GM18526 (cell line): ENCODE data around the gene NLGN2.

Experiments used
- POLR2A ChIP-seq: IDR thresholded peaks from 3 replicates; pipeline ENCODE4 v1.6.1; 2011; ENCODE audit not compliant: insufficient read length; ENCODE audit errors: extremely low read depth

The NLGN2 gene

DNA sequence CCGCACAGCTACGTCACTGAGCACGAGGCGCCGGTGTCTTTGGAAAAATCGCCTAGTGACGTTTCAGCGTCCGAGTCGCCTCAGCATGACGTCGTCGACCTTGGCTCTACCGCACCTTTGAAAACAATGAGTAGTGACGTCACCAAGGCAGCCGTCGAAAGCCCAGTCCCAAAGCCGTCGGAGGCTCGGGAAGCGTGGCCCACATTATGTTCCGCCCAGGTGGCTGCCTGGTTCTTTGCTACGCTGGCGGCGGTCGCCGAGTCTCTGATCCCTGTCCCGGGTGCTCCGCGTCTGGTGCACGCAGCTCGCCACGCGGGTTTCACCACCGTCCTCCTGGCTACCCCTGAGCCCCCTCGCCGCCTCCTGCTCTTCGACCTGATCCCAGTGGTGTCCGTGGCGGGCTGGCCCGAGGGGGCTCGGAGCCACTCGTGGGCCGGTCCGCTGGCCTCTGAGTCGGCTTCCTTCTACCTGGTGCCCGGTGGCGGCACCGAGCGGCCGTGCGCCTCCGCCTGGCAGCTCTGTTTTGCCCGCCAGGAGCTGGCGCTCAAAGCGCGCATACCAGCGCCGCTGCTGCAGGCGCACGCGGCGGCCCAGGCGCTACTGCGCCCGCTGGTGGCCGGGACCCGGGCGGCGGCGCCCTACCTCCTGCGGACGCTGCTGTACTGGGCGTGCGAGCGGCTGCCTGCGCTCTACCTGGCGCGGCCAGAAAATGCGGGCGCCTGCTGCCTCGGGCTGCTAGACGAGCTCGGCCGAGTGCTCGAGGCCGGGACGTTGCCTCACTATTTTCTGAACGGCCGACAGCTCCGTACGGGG, 29.1 kb downstream of the NLGN2 start:
- TF ChIP-seq POLR2A = peak; percentile 20

DNA sequence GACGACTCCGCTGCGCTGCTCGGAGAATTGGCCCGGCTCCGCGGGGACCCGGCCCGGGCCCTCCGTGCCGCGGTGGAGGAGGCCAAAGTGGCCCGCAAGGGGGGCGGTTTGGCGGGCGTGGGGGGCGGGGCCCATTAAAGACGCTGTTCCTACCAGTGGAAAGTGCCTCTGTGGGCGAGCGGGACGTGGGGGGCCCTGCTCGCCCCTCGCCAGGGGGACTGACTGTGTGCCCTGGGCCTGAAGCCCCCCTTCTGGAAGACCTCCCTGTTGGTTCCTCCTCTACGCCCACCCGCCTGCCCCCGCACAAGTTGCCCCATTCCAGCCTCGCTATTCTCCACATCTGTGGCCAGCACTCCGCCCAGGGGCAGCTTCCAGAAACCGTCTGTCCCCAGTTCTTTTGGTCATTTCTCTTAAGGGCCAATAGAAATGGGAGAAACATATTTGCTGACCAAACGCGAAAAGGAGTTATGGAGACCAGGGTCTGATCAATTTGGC, 29.8 kb downstream of the NLGN2 start:
- no peak for TF ChIP-seq POLR2A

DNA sequence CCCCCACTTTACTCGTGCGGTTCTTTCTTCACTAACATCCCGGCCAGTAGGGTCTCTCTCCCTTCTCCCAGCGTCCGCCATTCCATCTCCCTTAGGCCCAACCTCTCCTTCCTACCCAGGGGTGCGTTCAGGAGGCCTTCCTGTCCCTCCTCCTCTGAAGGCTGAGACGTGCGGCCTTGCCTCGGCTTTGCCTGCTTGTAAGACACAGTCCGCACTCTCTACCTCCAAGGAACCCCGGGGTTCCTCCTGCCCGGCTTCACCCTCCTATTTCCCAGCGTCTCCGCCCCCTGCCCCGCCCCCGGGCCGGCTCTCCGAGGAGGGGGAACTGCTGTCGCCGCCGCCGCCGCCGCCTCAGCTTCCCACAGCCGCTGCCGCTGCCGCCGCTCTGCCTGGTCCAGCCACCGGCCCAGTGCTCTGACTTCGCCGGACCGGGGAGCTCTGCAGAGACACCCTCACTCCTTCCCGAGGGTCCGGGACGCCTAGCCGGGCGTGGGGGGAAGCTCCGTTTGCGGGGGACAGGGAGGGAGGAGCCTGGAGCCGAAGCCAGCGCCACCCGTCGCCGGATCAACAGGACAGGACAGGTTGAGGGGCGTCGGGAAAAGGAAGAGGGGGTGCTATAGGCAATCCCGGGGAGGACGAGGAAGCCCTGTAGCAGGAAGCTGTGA, 30.4 kb downstream of the NLGN2 start:
- no peak for TF ChIP-seq POLR2A

DNA sequence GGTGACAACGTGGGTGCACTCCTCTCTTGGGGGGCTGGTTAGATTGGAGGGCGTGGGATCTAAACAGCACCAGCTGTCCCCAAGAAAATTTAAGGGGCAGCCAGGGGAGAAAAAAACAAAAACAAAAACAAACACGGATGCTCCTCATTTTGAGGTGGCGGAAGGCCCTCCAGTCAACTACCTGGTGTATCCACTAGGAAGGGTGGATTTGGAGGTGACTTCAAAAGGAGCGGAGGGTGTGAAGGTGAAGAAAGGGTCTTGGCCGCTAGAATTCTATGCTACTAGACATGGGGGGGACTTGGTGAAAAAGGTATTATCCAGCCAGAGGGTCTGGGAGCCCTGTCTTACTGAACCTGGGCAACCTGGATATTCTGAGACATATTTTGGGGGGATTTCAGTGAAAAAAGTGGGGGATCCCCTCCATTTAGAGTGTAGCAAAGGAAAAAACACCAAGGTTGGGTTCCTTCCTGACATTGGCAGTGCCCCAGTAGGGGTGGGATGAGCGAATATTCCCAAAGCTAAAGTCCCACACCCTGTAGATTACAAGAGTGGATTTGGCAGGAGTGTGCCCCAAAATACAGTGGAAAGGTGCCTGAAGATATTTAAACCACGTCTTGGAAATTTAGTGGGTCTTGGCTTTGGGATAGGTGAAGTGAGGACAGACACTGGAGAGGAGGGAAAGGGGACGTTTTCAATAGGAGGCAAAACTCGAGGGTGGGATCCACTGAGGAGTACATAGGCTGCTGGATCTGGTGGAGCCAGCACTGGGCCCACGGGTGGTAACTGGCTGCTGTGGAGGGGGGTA, 31.2 kb downstream of the NLGN2 start:
- TF ChIP-seq POLR2A = no peak

DNA sequence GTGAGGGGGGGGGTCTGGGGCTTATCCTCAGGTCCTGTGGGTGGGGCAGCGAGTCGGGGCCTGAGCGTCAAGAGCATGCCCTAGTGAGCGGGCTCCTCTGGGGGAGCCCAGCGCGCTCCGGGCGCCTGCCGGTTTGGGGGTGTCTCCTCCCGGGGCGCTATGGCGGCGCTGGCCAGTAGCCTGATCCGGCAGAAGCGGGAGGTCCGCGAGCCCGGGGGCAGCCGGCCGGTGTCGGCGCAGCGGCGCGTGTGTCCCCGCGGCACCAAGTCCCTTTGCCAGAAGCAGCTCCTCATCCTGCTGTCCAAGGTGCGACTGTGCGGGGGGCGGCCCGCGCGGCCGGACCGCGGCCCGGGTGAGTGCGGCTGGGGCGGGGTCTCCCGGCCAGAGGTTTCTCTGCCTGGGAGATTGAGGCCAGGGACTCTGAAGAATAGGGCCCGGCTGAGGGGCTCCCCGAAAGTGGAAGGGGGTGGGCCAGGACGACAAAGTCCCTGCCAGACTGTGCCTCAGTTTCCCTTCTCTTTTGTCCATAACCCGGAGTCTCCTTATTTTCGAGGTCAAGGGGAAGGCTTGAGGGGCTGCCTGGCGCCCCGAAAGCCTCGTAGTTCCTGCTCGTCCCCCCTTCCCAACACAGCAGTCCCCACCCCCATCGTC, 31.9 kb downstream of the NLGN2 start, which contains the start of gene FGF11:
TSS of gene FGF11 (plus strand) at position 51 of the 651 bp plus-strand sequence. CDS start at position 160, 109 bp downstream.
- TF ChIP-seq POLR2A = no peak

DNA sequence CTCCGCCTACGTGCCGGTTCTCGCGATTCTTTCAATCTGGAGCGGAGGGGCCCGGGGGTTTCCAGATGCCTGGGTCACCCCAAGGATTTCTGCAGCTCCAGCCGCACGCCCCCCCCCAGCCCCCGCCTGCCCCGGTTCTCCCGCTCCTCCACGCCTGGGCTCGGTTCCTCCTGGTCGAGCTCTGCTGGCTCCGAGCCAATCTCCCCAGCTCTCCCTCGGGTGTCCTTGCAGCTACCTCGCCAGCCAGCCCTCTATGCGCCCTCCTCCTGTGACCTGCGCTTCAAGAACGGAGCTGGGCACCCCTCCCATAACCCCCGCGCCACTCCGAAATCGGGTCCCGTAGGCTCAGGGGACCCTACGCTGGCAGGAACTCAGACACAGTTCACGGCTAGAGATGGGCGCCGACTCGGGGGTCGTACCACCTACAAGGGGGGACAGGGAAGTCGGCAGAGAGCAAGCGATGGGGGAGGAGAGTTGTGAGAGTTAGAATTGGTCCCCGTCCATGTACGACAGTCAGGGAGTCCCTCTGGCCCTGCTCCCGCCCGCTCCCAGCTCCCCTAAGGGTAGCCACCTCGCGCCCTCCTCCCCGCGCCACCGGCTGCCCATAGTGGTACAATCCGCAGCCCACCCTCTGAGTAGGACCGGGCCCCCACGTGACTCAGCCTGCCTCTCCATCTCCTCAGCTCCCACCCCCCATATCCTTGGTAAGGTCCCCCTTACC, 32.6 kb downstream of the NLGN2 start:
- TF ChIP-seq POLR2A = no peak

DNA sequence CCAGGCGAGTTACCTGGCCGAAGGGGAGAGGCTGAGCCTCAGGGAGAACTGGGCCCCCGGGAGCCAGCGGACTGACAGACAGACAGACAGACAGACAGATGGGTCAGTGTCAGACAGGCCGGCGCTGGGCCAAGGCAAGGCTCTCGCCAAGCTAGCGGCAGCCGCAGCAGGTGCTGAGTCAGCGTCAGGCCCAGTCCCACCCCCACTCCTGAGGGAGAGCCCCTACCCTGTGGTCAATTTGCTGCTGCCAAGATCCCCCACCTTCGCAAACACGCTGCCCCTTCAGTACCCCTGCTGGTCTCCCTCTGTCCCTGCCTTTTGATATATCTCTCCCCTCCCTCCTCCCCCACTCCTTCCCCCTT, 33.2 kb downstream of the NLGN2 start:
- TF ChIP-seq POLR2A = no peak

DNA sequence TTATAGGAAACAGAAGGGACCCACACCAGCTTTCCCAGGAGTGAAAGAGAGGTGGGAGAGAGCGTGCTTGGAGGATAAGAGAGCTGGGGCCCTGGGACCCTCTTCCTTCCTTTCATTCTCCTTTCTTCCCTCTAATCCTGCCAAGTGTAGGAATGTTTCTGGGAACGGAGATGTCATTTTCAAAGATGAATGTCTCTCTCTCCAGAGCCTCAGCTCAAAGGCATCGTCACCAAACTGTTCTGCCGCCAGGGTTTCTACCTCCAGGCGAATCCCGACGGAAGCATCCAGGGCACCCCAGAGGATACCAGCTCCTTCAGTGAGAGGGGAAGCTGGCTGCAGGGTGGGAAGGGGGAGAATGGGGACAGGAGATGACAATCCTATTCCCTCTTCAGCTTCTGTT, 33.6 kb downstream of the NLGN2 start:
- TF ChIP-seq POLR2A = no peak

DNA sequence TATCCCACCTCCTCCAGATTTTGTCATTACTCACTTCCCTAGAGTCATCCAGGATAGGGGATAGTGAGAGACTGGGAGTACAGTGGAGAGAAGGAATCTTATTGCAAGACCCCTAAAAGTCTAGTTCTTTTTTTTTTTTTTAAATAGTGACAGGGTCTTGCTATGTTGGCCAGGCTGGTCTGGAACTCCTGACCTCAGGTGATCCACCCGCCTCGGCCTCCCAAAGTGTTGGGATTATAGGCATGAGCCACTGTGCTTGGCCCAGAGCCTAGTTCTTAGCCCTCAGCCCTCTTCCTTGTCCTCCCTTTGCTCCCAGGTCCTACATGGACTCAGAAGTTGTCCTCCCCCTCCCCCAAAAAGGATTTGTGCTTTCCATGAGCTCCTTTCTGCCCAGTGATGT, 34.5 kb downstream of the NLGN2 start:
- no peak for TF ChIP-seq POLR2A

DNA sequence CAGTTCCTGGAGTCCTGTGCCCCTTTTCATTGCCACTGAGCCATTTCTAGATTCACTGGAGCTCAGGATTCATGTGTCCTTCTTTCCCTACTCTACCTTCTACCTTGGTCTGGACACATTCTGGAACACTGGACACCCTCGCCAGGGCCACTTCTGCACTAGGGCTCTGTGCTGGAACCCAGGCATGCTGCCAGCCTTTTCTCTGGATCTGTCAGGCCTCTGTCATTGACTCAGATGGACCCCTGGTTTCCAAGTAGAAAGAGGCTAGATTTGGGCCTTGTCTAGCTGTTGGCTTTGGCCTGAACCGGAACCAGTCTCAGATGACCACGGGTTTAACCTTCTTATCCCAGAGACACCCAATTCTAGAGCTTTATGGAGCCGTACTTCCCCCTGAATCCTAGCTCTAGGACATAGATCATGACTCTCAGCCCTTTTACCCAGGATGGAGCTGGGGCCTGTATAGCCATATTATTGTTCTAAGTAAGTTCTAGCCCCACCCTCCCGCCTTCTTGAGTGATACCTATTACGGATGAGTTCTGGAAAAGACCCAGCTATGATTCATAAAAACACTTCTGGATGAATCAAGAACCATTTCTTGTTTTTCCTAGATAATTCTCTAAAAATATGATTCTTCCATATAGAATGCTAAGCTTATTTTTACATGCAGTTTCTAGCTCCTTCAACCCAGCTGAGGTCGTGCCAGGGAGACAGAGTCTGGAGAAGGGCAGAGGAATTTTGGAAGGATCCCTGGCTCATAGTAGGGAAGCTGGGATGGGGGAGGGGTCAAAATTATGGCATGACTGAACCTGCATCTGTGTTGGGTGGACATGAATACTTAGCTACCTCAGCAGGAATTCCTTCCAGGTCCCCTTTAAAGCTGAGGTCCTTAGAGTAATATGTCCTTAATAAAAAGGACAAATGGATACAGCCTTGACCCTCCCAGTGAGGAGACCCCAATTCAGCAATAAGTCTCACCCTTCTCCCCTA, 36.1 kb downstream of the NLGN2 start:
- TF ChIP-seq POLR2A = no peak

DNA sequence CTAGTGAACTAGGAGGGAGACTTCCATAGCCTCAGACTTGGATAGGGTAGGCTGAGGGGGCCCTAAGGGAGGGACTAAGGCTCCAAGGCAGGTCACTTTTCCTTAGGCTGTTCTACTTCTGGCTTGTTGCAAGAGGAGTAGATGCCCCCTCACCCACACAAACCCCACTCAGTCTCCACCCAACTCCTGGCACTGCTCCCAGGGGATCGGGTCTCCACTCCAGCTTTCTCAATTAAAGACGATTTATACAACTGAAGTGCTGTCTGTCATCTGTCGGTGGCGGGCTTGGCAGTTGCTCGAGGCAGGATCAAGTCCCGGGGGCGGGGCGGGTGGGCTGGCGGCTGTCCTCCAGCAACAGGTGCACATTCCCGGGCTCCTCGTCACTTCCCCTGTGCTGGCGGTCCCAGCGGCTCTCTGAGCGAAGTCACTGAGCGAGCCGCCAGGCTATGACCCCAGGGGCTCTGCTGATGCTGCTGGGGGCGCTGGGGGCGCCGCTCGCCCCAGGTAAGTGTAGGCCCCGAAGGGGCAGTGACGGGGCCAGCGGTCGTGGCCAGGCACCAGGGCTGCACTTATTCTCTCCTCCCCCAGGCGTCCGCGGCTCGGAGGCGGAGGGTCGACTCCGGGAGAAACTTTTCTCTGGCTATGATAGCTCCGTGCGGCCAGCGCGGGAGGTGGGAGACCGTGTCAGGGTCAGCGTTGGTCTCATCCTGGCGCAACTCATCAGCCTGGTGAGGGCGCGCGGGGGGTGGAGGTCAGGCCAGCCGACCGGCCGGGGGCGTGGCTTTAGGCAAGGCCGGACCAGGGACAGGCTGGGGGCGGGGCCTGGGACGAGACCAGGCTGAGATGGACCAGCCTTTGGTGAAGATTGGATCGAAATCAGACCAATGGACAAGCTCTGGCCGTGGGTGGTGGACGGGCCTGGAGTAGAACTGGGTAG, 37.3 kb downstream of the NLGN2 start, which contains the start of gene CHRNB1:
TSS of gene CHRNB1 (plus strand) at position 380 of the 937 bp plus-strand sequence. CDS start at position 447, 67 bp downstream.
- TF ChIP-seq POLR2A = no peak

DNA sequence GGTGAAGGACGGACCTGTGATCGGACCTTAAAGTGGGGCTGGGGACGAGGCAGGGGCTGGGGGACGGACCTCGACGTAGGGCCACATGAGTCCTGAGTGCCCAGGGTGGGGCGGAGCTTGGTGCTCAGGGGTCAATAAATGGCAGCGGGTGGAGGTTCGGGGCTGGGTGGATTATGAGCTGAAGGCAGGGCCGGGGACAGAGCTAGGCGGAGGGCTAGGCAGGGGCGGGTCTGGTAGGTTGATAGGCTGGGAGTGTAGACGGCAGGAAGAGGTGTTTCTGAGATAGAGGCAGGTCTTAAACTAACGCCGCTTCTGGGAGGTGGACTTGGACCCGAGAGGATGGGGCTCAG, 37.9 kb downstream of the NLGN2 start:
- no peak for TF ChIP-seq POLR2A
